HG03439 (cell line): Measurements from ENCODE around the gene PTPRC.

Experiments used
- ATAC-seq: cut with Tn5 transposase; IDR thresholded peaks from one replicate; pipeline ENCODE4 v1.9.1; 2021; ENCODE audit warnings: mild to moderate bottlenecking, moderate library complexity; ENCODE audit not compliant: unreplicated experiment

PTPRC gene

DNA sequence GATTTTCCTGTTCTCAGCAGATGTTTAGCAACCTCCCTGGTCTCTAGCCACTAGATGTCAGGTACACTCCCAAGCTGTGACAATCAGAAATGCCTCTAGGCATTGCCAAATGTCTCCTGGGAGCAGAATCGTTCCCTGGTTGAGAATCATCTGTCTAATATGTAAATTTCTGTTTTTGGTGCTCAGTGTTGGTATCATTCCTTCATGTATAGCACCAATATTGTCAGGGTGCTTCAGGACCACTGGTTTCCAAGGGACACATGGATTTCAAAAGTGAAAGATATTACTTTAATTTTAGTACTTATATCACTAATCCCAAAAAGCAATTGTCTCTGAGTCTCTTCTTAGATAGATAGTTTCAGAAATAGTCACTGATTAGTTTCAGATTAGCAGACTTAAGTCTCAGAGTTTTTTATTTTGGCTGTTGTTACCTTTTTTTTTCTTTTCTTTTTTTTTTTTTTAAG is 160.1 kb downstream of the PTPRC start:
- peak; percentile 65 for ATAC-seq

DNA sequence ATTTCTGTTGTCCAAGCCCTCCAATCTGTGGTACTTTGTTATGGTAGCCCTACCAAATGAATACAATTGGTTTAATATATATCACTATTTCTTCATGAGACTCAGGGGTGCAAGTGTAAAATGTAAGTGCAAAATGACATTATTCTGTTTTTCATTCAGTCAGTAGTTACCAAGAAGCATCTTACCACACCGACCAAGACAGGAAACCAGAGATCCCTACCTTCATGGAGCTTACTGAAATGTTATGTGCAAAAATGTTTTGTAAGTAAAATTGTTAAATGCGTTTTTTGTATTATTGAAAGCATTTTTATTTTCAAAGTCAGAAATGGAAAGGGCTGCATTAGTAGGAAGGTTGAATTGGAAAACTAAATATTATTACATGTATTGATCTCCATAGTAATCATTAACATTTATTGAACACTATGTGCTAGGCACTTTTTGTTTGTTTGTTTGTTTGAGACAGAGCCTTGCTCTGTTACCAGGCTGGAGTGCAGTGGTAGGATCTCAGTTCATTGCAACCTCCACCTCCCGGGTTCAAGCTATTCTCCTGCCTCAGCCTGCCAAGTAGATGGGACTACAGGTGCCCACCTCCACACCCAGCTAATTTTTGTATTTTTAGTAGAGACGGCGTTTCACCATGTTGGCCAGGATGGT is 166.8 kb downstream of the PTPRC start:
- no peak for ATAC-seq

- ATAC-seq = no peak
Observed at GRCh38 chr1:198806861-198807260, 168.0 kb downstream of the PTPRC start.
